ENCODE measurements around the gene PLB1. TPM values are rescaled to one million over a fixed set of nuclear protein-coding genes. Genes with fewer than 3 reads are reported as not detected.
A peak's percentile ranks its signal among the peaks of the same experiment; 100 is the strongest.

Gene PLB1
- total and polyA plus RNA-seq, 9 of the 15 experiments (the other 6 are each of a cell fraction or from before 2014, with no cell fraction given), result 0.01 to 0.09 (median 0.07) TPM; not detected in 2

DNA sequence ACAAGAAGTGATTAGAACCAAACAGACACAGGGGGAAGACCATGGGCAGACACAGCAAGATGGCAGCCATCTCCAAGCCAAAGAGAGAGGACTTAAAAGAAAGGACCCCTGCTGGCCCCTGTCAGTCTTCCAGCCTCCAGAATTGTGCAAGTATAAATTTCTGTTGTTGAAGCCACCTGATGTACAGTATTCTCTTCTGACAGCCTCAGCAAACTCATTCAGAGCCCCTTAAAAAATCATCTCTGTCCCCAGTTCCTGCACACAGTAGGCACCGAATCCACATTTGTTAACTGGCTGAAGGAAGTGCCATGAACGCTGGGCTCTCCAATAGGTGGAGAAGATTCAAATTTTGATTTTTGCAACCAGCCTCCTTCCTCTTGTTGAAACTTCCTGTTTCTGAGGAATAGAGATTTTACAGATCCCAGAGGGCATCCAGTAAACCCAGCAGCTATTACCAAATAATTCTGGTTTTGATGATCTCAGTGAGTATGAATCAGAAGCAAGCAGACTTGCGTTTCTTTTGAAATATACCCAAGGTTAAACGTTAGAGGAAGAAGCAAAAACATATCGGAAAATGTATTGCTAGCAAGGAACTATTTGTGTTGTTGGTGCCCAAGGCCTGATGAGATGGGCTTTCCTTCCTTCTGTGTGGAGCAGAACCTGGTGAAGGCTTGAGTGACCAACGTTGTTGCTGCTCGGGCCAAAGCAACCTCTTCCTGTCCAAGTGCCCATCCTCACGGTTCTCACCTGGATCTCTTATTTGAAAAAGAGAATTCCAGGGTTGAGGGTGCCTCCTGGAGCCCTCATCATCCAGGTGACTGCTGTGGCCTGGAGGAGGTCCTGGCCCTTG, 47.7 kb upstream of the PLB1 start (continued):
- TF ChIP-seq, protein P1, sequence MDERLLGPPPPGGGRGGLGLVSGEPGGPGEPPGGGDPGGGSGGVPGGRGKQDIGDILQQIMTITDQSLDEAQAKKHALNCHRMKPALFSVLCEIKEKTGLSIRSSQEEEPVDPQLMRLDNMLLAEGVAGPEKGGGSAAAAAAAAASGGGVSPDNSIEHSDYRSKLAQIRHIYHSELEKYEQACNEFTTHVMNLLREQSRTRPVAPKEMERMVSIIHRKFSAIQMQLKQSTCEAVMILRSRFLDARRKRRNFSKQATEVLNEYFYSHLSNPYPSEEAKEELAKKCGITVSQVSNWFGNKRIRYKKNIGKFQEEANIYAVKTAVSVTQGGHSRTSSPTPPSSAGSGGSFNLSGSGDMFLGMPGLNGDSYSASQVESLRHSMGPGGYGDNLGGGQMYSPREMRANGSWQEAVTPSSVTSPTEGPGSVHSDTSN (CRISPR knock-in tag; IDR thresholded peaks at IDR 0.05; ENCODE audit: low read depth), result no peak
- TF ChIP-seq, protein P1 (tag; conservative IDR thresholded peaks at IDR 0.05; ENCODE audit: low read depth), result no peak
- TF ChIP-seq LCOR (CRISPR knock-in tag; IDR thresholded peaks at IDR 0.05) (no peak), FOXA3 (CRISPR knock-in tag; conservative IDR thresholded peaks at IDR 0.05 in 1 of 2, IDR thresholded peaks at IDR 0.05 in 1 of 2) (no peak)
- TF ChIP-seq, protein P2, sequence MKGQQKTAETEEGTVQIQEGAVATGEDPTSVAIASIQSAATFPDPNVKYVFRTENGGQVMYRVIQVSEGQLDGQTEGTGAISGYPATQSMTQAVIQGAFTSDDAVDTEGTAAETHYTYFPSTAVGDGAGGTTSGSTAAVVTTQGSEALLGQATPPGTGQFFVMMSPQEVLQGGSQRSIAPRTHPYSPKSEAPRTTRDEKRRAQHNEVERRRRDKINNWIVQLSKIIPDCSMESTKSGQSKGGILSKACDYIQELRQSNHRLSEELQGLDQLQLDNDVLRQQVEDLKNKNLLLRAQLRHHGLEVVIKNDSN (CRISPR knock-in tag; IDR thresholded peaks at IDR 0.05), result no peak

DNA sequence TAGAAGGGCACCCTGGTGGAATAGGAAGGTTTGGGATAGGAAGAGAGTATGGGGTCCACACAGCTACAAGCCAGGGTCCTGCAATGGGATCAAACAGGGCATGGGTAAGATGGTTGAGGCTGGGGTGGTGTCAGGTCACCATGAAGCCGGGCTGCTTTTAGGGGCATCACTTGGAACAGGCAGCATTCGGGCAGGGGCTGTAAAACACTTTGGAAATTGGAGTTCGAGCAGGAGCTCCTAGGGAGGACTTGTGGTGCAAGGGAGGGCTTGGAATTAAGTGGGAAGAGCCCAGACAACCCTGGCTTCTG, 47.1 kb upstream of the PLB1 start:
- H3K9ac ChIP-seq (ENCODE audit: insufficient read depth in 1 of 2, low read depth in 2 of 2, low read length in 2 of 2), result no peak overlapping the region

More for the DNA sequence above, 47.1 kb upstream of the PLB1 start:
- FAIRE-seq, result no peak
- no peaks in the 10 kb centered on the region for H3K9me1 ChIP-seq (ENCODE audit: control insufficient read depth, insufficient read depth, low read length)
- H3K4me3 ChIP-seq, result no peak overlapping the region
- in situ Hi-C loops (cut with MboI), result no loop called here
- DNase-seq (ENCODE audit: extremely low read depth in 1 of 4, low spot score in 3 of 4), result no peak
- H3K36me3 ChIP-seq (ENCODE audit: control insufficient read depth, insufficient read depth, low read length), result no peaks in the 10 kb centered on the region
- H4K20me1 ChIP-seq (replicated peaks; ENCODE audit: control insufficient read depth, insufficient read depth, low read length), result 0 out of 2 replicates have a peak, but pooled peaks cover 7% of the 10 kb centered on the region
- no peaks in the 10 kb centered on the region for H3K9me3 ChIP-seq (replicated peaks; ENCODE audit: control insufficient read depth, insufficient read depth, low read depth, low read length)
- WGBS (ENCODE audit: insufficient coverage, low coverage, missing lambda C conversion rate), result 7% methylated on average over 3 of the region's 3 CpGs
- intact Hi-C loops (cut with micrococcal nuclease), result no loop called here
- peaks cover 3 to 19% of the 10 kb centered on the region in 2 experiments; a peak in 2 of 5 replicates for H3K27me3 ChIP-seq (ENCODE audit: control insufficient read depth in 2 of 2, insufficient read depth in 2 of 2, low read length in 2 of 2)
- no peak for ATAC-seq
- H3K4me2 ChIP-seq (ENCODE audit: insufficient read depth, low read length), result no peak overlapping the region
- H3K27ac ChIP-seq (ENCODE audit: extremely low read depth, low read depth, low read length), result no peak overlapping the region
- ChIA-PET POLR2A (interaction anchor here (0.6 kb wide), 1 partner anchor 129 kb away, joined by 3 read pairs; no protein-coding TSS in a partner anchor), CTCF (ENCODE audit: low intra/inter-chr PET ratio) (no interaction called here)
- TF ChIP-seq ZNF830 (CRISPR knock-in tag; IDR thresholded peaks at IDR 0.05) (0 out of 2 replicates have a peak, but pooled peaks have one; percentile 16), ZZZ3 (IDR thresholded peaks at IDR 0.05) (no peak)
- no TSS peak for BruUV-seq (replicated peaks)
- H2AFZ ChIP-seq (ENCODE audit: low read depth, low read length), result no peak overlapping the region
- H3K4me1 ChIP-seq (replicated peaks in 1 of 2; ENCODE audit: control insufficient read depth in 2 of 2, insufficient read depth in 2 of 2, low read length in 2 of 2), result peaks cover 7 to 10% of the 10 kb centered on the region in 2 experiments; a peak in 4 of 5 replicates
- H3K79me2 ChIP-seq (ENCODE audit: control insufficient read depth, insufficient read depth, low read length), result no peaks in the 10 kb centered on the region

Data from K562 (cell line).